Activated T-cell treated with anti-CD3 and anti-CD28 coated beads for 48 hours (primary cell): ENCODE data around the gene MTUS2.

Experiments used
- DNase-seq: peaks from one replicate; pipeline ENCODE4 v3.0.0-alpha.2; 2020; ENCODE audit warnings: low read depth

The MTUS2 gene

GRCh38 chr13:28820099-28821051 is at the start of gene MTUS2:
MTUS2 (plus strand) TSS chr13:28820339.
- DNase-seq, result no peak

- DNase-seq, result no peak
These were observed 41.6 kb upstream of the MTUS2 start for GRCh38 chr13:28778308-28779215.

DNA sequence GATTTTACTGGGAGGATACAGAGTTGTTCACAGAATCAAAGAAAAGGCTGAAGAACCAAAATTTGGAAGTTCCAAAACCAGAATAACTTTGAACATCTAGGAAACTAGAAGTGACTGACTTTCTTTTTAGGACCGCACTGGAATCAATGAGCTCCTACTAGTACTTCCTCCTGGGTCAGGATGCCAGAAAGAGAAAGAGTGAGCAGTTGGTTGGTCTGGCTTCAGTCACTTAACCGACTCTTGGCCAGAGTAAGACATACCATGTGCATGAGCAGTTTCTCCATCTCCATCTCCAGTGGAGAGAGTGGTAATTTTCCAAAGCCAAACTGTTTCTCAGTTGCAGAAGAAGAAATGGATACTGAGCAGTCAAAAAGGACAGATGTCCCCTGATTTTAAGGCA is 27.1 kb upstream of the MTUS2 start:
- DNase-seq, result no peak

- DNase-seq, result no peak
These were observed 25.7 kb upstream of the MTUS2 start for GRCh38 chr13:28794396-28794795.

DNA sequence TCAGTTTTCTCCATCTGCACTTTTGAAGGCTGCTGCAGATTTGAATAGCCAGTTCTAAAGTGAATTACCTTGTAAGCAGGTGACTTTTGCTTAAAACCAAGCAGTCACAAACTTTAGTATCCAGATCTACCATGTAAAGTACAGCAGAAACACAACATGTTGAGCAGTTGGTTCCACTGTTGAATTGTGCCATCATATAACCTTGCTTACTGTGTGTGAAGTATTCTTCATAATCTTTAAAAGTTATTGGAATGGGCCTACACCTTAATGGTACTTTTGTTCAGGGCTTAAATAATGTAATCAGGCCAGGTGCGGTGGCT is 23.2 kb upstream of the MTUS2 start:
- DNase-seq, result no peak

DNA sequence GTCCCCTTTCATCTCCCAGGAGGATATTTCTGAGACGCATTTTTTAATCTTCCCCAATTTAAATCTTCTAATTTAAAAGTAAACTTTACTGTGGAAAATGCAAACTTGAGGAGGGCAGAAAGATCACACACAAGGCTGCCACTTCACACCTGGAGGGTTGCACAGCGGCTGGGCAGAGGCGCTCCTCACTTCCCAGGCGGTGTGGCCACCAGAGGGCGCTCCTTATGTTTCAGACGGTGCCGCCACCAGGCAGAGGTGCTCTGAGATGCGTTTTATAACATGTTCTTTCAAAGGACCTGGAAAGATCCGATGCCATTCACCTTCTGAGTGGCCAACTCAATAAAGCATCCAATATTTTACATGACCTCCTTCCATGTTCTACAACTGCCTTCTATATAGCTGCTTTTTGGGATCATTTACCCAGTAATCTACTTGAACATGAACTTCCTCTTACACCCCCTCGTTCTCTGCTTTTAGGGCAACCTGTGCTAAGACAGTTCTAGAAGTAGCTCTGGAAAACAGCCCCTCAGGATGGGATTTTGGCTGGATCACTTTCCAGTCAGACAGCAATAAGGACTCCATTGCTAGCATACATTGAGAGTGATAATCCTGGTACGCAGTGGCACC is 14.8 kb upstream of the MTUS2 start:
- peak; percentile 36 for DNase-seq

DNA sequence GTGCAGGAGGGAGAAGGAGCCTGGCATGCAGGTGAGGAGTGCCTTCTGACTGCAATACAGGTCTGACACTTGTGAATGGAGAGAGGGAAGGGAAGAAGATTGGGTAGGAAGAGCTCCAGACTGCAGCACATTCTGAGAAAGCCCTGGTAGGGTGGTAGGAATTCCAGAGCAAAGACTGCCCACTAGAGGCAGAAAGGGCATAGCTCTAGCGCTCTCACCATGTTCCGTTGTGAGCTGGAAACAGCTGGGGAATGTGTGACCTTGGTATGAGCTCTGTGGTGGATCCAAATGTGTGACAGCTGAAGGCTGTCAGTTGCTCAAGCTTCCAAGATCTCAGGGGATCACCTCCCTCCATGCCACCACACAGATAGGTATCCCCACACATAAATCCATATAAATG is 2.9 kb upstream of the MTUS2 start:
- DNase-seq, result no peak

DNA sequence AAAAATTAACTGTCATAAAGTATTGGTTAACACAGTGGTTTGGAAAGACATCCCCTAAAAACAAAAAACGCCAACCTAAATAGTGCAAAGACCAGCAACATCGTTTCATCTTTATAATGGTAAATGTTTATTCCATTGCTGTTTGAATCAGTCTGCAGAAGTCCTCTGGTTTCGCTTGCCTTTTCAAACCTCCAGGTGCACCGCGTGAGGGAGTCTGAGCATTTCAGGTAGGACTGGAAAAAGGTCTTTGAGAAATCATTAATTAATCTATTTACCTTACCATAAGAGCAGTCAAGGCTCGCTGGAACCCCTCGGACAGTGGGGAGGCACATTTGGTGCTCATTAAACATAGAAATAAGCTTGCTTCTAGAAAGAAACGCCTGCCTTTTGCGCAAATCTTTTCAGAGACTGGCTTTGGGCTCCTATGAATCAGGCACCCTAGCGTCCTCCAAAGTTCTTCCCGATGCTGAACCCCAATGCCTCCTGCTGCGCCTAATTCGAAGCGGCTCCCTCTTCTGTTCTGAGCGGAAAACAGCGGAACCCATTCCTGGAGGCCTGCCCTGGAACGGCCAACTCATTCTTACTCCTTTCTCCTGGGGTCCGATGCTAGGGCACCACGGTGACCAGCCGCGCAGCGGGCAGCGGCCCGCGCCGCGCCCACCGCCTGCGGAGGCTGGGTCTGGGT is 951 bp upstream of the MTUS2 start:
- DNase-seq, result no peak

- DNase-seq, result peak; percentile 63
These were observed 422 bp upstream of the MTUS2 start for GRCh38 chr13:28819735-28820098.

- DNase-seq, result no peak
These were observed 2.0 kb downstream of the MTUS2 start for GRCh38 chr13:28822151-28822550.

DNA sequence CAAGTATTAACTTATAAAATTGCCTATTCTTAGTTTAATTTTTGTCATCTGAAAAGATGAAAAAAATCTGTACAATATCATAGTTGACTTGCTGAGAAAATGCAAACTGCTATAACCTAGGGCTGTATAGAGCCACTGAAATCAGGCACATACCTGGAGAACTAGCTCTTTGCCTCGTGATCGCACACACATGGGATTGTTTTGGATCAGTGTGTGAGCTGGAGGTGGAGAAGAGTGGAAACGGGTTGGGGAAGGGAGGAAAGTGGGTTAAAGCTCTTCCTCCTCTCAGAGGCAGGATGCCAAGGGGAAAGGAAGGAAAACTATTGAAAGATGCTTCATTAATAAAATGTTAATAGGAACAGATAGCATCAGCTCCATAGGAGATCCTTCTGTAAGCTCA is 2.7 kb downstream of the MTUS2 start:
- DNase-seq, result no peak

DNA sequence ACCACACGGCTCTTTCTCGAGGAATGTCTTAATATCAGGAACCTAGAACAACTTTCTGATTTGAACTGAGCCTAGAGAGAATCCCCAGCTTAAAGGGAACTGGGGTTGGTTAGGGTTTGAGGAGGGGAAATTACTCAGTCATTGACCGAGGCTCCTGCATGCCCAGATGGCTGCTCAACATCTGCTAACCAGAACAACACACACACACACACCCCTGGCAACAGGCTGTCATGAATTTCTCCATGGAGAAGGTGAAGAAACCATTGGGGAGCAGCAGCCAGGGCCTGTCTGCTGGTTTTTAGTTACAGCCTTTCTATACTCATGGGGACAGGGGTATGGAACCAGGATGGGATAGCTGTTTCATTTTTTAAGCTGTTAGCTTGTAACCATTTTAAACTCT is 5.2 kb downstream of the MTUS2 start:
- no peak for DNase-seq

DNA sequence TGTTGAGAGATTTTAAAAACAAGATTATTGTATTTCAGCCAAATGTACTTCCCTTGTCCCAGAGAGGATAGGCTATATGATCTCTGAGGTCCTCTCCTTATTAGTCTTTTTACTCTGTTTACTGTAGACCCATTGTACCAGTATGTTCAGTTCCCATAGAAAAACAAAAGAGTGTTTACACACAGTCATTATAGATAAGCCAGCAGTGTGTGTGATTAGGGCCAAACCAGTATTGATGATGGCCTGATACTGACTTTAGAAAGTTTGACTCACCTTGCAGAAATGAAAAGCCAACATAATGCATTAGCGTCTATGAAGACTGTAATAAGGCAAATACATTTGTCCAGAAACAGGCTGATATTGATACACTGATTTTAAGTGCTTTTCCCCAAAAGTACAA is 6.2 kb downstream of the MTUS2 start:
- no peak for DNase-seq

- no peak for DNase-seq
These were observed 10.4 kb downstream of the MTUS2 start for GRCh38 chr13:28830580-28830979.

DNA sequence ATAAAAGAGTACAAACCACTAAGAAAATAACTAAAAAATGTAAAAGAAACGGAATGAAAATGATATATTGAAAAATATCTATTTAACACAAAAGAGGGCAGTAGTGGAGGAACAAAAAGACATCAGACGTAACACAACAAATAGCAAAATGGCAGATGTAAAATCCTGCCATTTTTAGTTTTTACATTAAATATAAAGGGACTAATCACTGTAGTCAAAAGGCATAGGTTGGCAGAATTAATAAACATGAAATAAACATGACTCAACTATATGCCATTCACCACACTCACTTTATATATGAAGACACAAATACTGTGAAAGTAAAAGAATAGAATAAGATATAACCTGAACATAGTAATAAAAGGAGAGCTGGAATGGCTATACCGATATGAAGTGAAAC is 11.0 kb downstream of the MTUS2 start:
- no peak for DNase-seq

- no peak for DNase-seq
These were observed 17.0 kb downstream of the MTUS2 start for GRCh38 chr13:28837111-28837510.

DNA sequence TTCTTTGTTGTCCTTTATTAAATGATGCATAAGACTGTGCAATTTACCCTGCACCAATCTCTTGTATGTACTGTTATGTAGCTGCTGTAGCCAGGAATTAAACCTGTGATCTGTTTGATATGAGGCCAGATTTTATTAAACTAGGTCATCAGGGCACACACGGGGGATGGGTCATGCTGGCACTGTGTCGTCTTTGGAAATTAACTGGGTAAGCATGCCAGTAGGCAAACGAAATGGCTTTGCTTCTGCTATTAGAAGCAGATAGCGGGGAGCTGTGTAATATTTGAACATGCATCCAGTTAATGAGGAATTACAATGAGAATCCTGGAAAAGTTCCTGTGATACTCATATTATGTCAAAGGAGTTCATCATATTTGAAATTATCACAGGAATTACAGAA is 23.5 kb downstream of the MTUS2 start:
- DNase-seq, result no peak

GRCh38 chr13:28849441-28849840 is 29.3 kb downstream of the MTUS2 start:
- no peak for DNase-seq

GRCh38 chr13:28850226-28850625 is 30.1 kb downstream of the MTUS2 start:
- DNase-seq, result no peak

- no peak for DNase-seq
These were observed 31.3 kb downstream of the MTUS2 start for GRCh38 chr13:28851422-28851821.

GRCh38 chr13:28854657-28855056 is 34.5 kb downstream of the MTUS2 start:
- no peak for DNase-seq

DNA sequence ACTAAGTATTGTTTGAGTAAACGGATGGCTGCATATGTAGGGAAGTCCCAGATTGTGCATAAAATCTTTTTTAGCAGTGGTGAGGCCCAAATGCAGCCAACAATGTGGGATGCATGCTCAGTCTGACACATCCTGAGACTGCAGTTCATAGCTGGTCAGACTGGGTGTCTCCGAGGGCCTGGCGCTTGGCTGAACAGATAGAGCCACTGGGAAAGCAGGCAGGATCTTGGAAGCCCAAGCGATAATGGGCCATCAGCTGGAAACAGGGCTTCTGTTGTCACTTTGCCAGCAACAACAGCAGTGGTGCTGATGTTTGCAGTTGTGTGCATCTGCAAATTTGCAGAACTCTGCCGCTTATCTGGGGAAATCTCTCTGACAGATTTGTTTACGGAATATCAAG is 36.1 kb downstream of the MTUS2 start:
- no peak for DNase-seq
